PC-3 (cell line): ENCODE results near the gene SKIC2. TPM values are rescaled to one million over a fixed set of nuclear protein-coding genes. Genes with fewer than 3 reads are reported as not detected.

Experiments
- ATAC-seq: fragments of 200-7000 bp; cut with Tn5 transposase; 2 replicates; pipeline ENCODE4 v1.9.1; 2020; ENCODE audit warnings: mild to moderate bottlenecking, moderate library complexity
- BruUV-seq: library from RNA; stranded (reverse); fragments of 400-500 nt; replicated peaks from 2 replicates; lab custom pipeline; 2021; lab: Mats Ljungman, UMichigan
- CTCF ChIA-PET: fragments of 300-600 bp; sonication (Branson Sonifier 250); formaldehyde crosslinking; loops from one replicate; lab custom pipeline; 2022; ENCODE audit warnings: antibody characterized with exemption; lab: Charles Lee
- POLR2A ChIA-PET: fragments of 300-600 bp; sonication (Branson Sonifier 250); formaldehyde crosslinking; loops from one replicate; lab custom pipeline; 2022; ENCODE audit warnings: antibody characterized with exemption; ENCODE audit not compliant: unreplicated experiment; lab: Charles Lee
- DNase-seq: peaks from one replicate; pipeline ENCODE4 v3.0.0-alpha.2; 2015
- H2AFZ ChIP-seq: fragments of 300-600 bp; sonication (generic); 2 replicates; pipeline ENCODE4 v1.6.0; 2016; ENCODE audit warnings: antibody characterized with exemption, low read length
- H3F3A ChIP-seq: fragments of 300-600 bp; sonication (generic); one replicate; pipeline ENCODE4 v1.6.0; 2017; ENCODE audit warnings: antibody characterized with exemption, low read length, control low read depth, mild to moderate bottlenecking; ENCODE audit not compliant: unreplicated experiment
- H3K27ac ChIP-seq: fragments of 300-600 bp; sonication (generic); 2 replicates; pipeline ENCODE4 v1.5.1; 2016; ENCODE audit warnings: mild to moderate bottlenecking, low read length
- H3K27me3 ChIP-seq: fragments of 300-600 bp; sonication (generic); 2 replicates; pipeline ENCODE4 v1.6.1; 2016; ENCODE audit warnings: low read length, mixed read lengths
- H3K36me3 ChIP-seq: fragments of 300-600 bp; sonication (generic); 2 replicates; pipeline ENCODE4 v1.6.1; 2016; ENCODE audit warnings: low read depth, mixed run types, low read length, mixed read lengths
- H3K4me1 ChIP-seq: fragments of 300-600 bp; sonication (generic); 2 replicates; pipeline ENCODE4 v1.5.1; 2016; ENCODE audit warnings: low read length; ENCODE audit not compliant: insufficient read depth
- H3K4me2 ChIP-seq: fragments of 300-600 bp; sonication (generic); 2 replicates; pipeline ENCODE4 v1.6.0; 2016; ENCODE audit warnings: low read length
- H3K4me3 ChIP-seq: fragments of 300-600 bp; sonication (generic); 2 replicates; pipeline ENCODE4 v1.5.1; 2016; ENCODE audit warnings: mild to moderate bottlenecking, low read length, mixed read lengths
- H3K79me2 ChIP-seq: fragments of 300-600 bp; sonication (generic); 2 replicates; pipeline ENCODE4 v1.6.1; 2017; ENCODE audit warnings: low read length, mixed read lengths
- H3K9ac ChIP-seq: fragments of 300-600 bp; sonication (generic); 2 replicates; pipeline ENCODE4 v1.6.0; 2016; ENCODE audit warnings: mild to moderate bottlenecking, low read length
- H3K9me2 ChIP-seq: fragments of 300-600 bp; sonication (generic); replicated peaks from 2 replicates; pipeline ENCODE4 v1.6.1; 2016; ENCODE audit warnings: mixed run types, low read length, mixed read lengths
- H3K9me3 ChIP-seq: fragments of 300-600 bp; sonication (generic); 2 replicates; pipeline ENCODE4 v1.6.1; 2016; ENCODE audit warnings: low read length, mixed read lengths
- H4K20me1 ChIP-seq: fragments of 300-600 bp; sonication (generic); 2 replicates; pipeline ENCODE4 v1.6.1; 2016; ENCODE audit warnings: low read length, mixed read lengths
- CTCF ChIP-seq: fragments of 300-600 bp; sonication (generic); conservative IDR thresholded peaks from 2 replicates; pipeline ENCODE4 v1.5.1; 2017; ENCODE audit warnings: antibody characterized with exemption, low read depth, mild to moderate bottlenecking, low read length
- EZH2 ChIP-seq: fragments of 300-600 bp; sonication (generic); IDR thresholded peaks from one replicate; pipeline ENCODE4 v1.6.1; 2017; ENCODE audit warnings: antibody characterized with exemption, mild to moderate bottlenecking, low read length; ENCODE audit not compliant: unreplicated experiment
- EZH2phosphoT487 ChIP-seq: fragments of 300-600 bp; sonication (generic); IDR thresholded peaks from 2 replicates; pipeline ENCODE4 v1.6.1; 2018; ENCODE audit warnings: mild to moderate bottlenecking, antibody characterized with exemption, low read length, borderline replicate concordance
- intact Hi-C: fragments of 100-400 bp; cut with micrococcal nuclease; formaldehyde crosslinking; loops from 2 replicates; pipeline ENCODE4 v1.9.0; 2023
- total RNA-seq: library from RNA; depleted of rRNA; stranded (reverse); fragments of >200 nt; gene quantifications from 2 replicates; pipeline ENCODE4 v1.2.3, GENCODE V29; 2014

Gene SKIC2
- total RNA-seq, 1 experiment from 2014 or later, result 81.9 TPM

GRCh38 chr6:31970604-31971271 is 11.8 kb downstream of the SKIC2 start:
- no peaks in the 10 kb centered on the region for H3K9me2 ChIP-seq
- no peaks in the 10 kb centered on the region for H3F3A ChIP-seq
- peak overlapping the region; percentile 87; the same call in 1 of the 2 replicates for H2AFZ ChIP-seq
- peaks cover 23% of the 10 kb centered on the region for H3K4me1 ChIP-seq
- peaks cover 44% of the 10 kb centered on the region for H3K79me2 ChIP-seq
- peak overlapping the region; percentile 86 for H3K27ac ChIP-seq
- ATAC-seq (peak; percentile 8), DNase-seq (peak; percentile 41)
- ChIA-PET CTCF (interaction anchor here (0.7 kb wide), 1 partner anchor 19 kb away, joined by 3 read pairs; no protein-coding TSS in a partner anchor), POLR2A (interaction anchor here (0.6 kb wide), 2 partner anchors 73 to 1438 kb away, joined by 3 to 5 read pairs; partner anchors contain the start of gene EHMT2)
- intact Hi-C loops, result loop anchor here (10.0 kb wide), 1 partner anchor 114 kb away; no protein-coding TSS in a partner anchor
- H3K9me3 ChIP-seq, result no peaks in the 10 kb centered on the region
- peaks cover 29% of the 10 kb centered on the region for H3K36me3 ChIP-seq
- peak overlapping the region; percentile 89 for H3K4me3 ChIP-seq
- TF ChIP-seq CTCF (no peak), EZH2 (no peak), EZH2phosphoT487 (no peak)
- peak overlapping the region; percentile 90 for H3K9ac ChIP-seq
- H3K27me3 ChIP-seq, result no peaks in the 10 kb centered on the region
- no peaks in the 10 kb centered on the region for H4K20me1 ChIP-seq
- BruUV-seq, result no TSS peak
- H3K4me2 ChIP-seq, result peak overlapping the region; percentile 94

- peak overlapping the region; percentile 87 for H2AFZ ChIP-seq
Measured at GRCh38 chr6:31971279-31971992, 12.5 kb downstream of the SKIC2 start.

More at GRCh38 chr6:31971279-31971992, 12.5 kb downstream of the SKIC2 start:
- POLR2A ChIA-PET, result interaction anchor here (0.6 to 1.0 kb wide), 4 partner anchors 12 to 165 kb away, joined by 3 to 5 read pairs (median 3); partner anchors contain the start of genes EHMT2, LSM2 and SKIC2
- DNase-seq (no peak), ATAC-seq (peak; percentile 18)
- Histone ChIP-seq H3K36me3 (peaks cover 24% of the 10 kb centered on the region), H3K27me3 (no peaks in the 10 kb centered on the region), H4K20me1 (no peaks in the 10 kb centered on the region), H3K4me1 (peaks cover 23% of the 10 kb centered on the region), H3K9me3 (no peaks in the 10 kb centered on the region), H3K27ac (peak overlapping the region; percentile 86), H3K4me3 (peak overlapping the region; percentile 89), H3K79me2 (peaks cover 44% of the 10 kb centered on the region), H3K9ac (peak overlapping the region; percentile 90), H3K4me2 (peak overlapping the region; percentile 94), H3K9me2 (no peaks in the 10 kb centered on the region), H3F3A (no peaks in the 10 kb centered on the region)
- intact Hi-C loops, result loop anchor here (10.0 kb wide), 1 partner anchor 113 kb away; no protein-coding TSS in a partner anchor
- BruUV-seq, result TSS peak; percentile 78
- TF ChIP-seq EZH2phosphoT487 (no peak), CTCF (no peak), EZH2 (no peak)
- CTCF ChIA-PET, result no interaction called here
